GM19452 (cell line): ENCODE data around the gene RUNDC1.
"Not testable (repeated sequence)": the region's sequence is repeated elsewhere in the genome, so short reads cannot be mapped to it uniquely, and the experiment has no call there.

Experiments used
- ATAC-seq: cut with Tn5 transposase; IDR thresholded peaks from one replicate; pipeline ENCODE4 v1.9.1; 2021; ENCODE audit not compliant: unreplicated experiment

RUNDC1 gene

DNA sequence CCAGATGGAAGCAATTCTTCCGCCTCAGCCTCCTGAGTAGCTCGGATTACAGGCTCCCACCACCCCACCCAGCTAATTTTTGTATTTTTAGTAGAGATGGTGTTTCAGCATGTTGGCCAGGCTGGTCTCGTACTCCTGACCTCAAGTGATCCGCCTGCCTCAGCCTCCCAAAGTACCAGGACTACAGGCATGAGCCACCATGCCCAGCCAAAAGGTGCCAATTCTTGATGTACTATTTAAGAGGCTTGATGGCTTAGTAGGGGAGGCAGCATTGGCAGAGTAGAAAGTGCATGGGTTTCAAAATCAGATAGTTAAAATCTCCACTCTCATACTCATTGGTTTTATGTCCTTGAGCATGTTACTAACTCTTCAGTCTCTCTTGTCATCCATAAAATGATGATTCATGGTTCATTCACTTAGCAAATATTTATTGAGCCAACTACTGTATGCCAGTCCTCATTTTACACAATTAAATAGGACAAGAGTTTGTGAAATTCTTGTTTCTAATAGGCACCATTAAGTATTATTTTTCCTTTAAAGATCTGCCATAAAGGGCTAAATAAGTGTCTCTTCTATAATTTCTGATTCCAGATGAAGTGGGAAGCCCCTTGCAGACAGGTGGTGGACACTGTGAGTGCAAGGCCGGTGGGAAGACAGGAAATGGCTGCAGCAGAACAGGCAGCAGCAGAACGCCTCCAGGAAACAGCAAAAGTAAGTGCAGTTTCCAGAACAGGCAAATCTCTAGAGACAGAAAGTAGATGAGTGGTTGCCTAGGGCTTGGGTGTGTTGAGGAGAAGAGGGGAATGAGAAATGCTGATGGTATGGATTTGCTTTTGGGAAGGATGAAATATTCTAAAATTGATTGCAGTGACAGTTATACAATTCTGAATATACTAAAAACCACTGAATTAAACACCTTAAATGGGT lies 9.6 kb downstream of the RUNDC1 start:
- no peak for ATAC-seq

DNA sequence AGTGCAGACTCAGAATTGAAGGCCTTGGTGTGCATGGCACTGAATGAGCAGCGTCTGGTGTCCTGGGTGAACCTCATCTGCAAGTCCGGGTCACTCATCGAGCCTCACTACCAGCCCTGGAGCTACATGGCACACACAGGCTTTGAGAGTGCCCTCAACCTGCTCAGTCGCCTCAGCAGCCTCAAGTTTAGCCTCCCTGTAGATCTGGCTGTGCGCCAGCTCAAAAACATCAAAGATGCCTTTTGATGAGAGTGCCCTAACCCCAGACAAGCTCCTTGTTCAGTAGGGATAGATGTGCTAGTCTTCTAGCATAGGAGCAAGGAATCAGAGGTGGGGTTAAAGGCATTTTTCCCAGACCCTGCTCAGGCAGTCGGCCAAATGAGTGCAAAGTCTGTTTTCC lies 11.1 kb downstream of the RUNDC1 start:
- no peak for ATAC-seq

DNA sequence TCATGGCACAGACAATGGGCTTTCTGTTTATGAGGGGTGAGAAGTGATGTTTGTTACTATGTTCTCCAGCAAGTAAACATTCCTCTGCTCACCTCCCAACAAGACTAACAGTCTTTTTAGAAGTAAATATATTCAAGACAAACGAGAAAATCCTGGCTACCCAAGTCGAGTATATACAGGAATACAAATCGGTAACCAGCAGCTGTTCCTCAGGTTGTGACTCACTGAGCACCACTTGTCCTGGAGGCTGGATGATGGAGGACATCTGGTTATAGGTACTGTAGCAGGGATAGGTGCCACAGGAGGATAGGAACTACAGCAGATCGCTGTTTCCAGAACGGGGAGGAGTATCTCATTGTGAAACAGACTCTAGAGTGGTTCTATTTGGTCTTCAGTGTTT lies 12.5 kb downstream of the RUNDC1 start:
- ATAC-seq = no peak

DNA sequence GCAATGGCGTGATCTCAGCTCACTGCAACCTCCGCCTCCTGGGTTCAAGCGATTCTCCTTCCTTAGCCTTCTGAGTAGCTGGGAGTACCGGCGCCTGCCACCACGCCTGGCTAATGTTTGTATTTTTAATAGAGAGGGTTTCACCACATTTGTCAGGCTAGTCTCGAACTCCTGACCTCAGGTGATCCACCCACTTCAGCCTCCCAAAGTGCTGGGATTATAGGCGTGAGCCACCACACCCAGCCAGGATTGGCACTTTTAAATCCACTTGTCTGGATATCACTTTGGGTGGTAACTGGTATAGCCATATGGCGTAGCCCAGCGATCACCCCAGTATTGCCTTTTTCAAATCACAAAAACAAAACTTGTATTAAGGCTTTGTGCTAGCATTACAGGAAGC lies 13.5 kb downstream of the RUNDC1 start:
- ATAC-seq = not testable (repeated sequence)

DNA sequence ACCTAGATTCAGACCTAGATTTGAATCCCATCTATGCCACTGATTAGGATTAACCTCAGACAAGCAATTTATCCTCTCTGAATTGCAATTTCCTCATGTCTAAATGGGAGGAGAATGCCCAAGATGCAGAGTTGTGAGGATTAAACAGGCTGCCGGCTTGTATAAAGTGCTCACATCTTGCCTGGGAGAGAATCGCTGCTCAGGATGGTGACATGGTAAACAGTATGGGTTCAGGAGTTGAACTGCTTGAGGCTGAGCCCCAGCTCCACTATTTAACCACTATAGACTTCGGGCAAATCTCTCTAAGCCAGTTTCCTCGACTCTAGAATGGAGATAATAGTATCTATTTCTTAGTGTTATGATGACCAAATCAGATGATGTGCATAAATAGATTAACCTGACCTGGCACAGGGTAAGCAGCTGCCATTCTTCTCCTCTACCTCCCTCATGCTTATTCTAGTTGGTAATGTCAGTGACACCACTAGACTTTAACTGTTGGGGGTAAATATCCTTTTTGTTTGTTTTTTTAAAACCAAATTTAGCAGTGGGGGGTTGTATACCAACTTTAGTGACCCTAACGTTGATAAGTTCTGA lies 17.1 kb downstream of the RUNDC1 start:
- ATAC-seq = no peak

- peak; percentile 89 for ATAC-seq
Observed at GRCh38 chr17:42997984-42998938, 17.9 kb downstream of the RUNDC1 start, which contains the start of gene RPL27. Gene RPL27 (plus strand): TSS chr17:42998419. CDS start chr17:42998751, 332 bp downstream.

DNA sequence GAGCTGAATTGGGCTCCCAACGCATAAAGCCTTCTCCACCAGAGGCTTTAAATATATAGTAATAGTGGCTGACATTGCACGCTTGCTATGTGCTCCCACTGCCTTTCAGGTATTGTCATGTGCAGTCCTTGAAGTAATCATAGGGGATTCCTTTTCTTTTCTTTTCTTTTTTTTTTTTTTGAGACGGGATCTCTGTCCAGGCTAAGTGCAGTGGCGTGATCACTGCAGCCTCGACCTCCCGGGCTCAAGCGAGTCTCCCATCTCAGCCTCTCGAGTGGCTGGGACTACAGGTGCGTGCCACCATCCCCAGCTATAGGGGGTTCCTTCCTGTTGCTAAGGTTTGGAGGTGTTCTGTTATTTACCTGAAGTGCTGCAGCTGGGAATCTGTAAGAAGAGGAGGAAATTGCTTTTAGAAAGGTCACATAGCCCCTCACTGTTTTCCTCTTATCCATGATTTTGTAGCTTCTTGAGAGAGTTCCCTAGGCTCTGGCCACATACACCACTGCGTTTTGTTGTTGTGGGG lies 18.7 kb downstream of the RUNDC1 start:
- ATAC-seq = no peak

- not testable (repeated sequence) for ATAC-seq
Observed at GRCh38 chr17:43000894-43001293, 20.5 kb downstream of the RUNDC1 start.

DNA sequence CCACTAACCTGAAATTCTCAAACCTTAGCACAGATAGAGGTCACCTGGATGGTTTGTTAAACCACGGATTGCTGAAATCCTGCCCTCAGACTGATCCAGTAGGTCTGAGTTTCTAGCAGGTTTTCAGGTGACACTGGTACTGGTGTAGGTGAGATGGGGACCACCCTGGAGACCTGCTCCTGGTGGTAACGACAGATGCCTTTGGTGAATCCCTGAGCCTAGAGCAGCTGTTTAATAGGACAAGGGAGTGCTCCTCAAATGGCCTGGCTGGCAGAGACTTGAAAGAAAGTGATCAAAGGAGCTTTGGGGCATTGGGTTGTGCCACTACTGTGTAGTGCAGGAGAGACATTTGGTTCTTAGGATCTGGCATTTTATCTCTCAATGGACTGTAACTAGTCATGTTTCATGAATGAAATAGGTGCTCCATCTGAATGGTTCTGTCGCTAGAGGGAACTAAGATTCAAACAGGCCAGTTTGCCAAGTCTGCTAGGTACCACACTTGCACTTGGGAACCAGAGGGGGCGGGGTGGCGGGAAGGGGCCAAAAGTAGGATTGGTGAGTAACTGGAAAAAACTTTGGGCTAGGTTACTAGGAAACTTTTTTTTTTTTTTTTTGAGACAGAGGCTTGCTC lies 23.3 kb downstream of the RUNDC1 start:
- no peak for ATAC-seq

- ATAC-seq = peak; percentile 93
Observed at GRCh38 chr17:43006639-43007551, 26.5 kb downstream of the RUNDC1 start, which contains the start of gene IFI35. Gene IFI35 (plus strand): TSS chr17:43006784. CDS start chr17:43006948, 164 bp downstream.

DNA sequence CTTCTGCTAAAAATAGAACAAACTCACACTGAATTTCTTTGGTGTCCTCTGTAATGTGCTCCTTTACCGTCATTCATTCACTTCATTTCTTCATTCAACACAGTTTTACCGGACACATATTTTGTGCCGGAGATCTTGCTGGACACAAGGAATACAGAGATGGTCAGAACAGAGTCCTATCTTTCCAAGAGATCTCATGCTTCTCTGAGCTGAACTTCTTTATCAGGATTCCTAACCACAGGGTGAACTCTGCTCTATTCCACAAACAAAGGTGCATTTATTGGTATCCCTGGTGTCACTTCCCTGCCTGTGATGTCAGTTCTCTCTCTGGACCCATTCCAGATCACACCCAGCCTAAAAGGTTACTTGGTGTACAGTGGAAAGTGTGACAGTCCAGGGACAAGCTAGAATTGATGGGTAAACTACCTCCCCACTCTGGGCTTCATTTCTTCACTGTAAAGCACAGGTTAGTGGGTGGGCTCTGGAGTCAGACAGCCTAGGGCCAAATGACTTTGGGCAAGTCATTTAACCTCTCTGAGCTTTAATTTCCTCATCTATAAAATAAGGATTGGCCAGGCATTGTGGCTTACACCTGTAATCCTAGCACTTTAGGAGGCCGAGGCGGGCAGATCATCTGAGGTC lies 30.4 kb downstream of the RUNDC1 start:
- ATAC-seq = no peak

DNA sequence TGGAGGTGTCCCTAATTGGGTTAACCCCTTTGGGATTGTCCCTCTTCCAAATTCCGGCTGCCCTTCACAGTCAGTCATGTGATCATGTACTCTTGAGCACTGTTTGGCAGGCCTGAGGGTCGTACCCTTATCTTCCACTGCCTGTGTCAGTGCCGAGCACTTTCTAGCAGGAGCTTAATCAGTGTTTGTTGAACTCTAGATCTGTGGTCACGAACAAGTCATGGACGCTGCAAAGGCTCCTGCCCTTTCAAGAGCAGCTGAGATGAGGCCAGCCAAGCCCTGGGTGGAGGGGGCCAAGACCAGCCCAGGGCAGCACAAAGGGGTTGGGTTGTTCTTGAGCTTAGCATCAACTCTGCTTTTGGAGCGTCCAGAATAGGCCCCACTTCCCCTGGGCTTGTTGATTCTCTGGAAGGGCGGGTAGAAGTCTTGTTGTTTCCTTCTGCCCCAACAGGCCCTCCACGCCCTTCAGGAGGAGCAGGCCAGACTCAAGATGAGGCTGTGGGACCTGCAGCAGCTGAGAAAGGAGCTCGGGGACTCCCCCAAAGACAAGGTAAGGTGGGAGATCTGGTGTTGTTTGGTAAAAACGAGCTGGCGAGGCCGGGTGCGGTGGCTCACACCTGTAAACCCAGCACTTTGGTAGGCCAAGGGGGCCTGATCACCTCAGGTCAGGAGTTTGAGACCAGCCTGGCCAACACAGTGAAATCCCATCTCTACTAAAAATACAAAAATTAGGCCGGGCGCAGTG lies 31.5 kb downstream of the RUNDC1 start:
- no peak for ATAC-seq

DNA sequence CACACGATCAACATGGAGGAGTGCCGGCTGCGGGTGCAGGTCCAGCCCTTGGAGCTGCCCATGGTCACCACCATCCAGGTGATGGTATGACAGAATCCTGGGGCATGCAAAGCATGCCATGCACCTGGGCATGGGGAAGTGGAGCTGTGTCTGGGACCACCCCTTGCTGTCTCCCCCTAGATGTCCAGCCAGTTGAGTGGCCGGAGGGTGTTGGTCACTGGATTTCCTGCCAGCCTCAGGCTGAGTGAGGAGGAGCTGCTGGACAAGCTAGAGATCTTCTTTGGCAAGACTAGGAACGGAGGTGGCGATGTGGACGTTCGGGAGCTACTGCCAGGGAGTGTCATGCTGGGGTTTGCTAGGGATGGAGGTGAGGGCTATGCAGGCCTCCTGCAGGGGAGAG lies 32.9 kb downstream of the RUNDC1 start:
- ATAC-seq = no peak

GRCh38 chr17:43014020-43014648 lies 33.8 kb downstream of the RUNDC1 start:
- ATAC-seq = no peak

GRCh38 chr17:43014649-43015542 lies 34.5 kb downstream of the RUNDC1 start:
- no peak for ATAC-seq

DNA sequence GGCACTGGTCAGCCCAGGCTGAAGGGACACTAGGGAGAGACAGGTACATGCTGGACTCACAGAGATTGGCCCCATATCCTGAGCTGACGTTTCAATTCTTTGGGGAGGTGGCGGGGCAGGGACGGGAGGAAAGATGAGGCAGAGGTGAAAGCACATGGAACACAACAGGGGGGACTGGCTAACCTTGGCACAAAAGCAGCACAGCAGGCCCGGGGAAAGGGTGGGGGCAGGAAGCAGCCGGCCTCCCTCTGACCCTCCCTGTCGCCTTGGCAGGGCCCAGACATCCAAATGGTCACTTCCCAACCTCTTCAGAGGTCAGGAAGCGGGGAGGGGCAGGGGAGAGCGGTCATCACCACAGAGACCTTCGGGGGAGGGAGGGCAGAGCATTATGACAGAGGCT lies 35.2 kb downstream of the RUNDC1 start:
- ATAC-seq = no peak

GRCh38 chr17:43016216-43016615 lies 35.9 kb downstream of the RUNDC1 start:
- no peak for ATAC-seq
